Stimulated activated CD8-positive, alpha-beta memory T cell treated with anti-CD3 and anti-CD28 coated beads, Interleukin-7, amount 100 ng/mL, for 24 hours (primary cell): Measurements from ENCODE around the gene MT1B.
"Not testable (repeated sequence)": the region's sequence is repeated elsewhere in the genome, so short reads cannot be mapped to it uniquely, and the experiment has no call there.

Source experiments
- DNase-seq: peaks from one replicate; pipeline ENCODE4 v3.0.0-alpha.2; 2020; ENCODE audit warnings: low read depth

The MT1B gene

DNA sequence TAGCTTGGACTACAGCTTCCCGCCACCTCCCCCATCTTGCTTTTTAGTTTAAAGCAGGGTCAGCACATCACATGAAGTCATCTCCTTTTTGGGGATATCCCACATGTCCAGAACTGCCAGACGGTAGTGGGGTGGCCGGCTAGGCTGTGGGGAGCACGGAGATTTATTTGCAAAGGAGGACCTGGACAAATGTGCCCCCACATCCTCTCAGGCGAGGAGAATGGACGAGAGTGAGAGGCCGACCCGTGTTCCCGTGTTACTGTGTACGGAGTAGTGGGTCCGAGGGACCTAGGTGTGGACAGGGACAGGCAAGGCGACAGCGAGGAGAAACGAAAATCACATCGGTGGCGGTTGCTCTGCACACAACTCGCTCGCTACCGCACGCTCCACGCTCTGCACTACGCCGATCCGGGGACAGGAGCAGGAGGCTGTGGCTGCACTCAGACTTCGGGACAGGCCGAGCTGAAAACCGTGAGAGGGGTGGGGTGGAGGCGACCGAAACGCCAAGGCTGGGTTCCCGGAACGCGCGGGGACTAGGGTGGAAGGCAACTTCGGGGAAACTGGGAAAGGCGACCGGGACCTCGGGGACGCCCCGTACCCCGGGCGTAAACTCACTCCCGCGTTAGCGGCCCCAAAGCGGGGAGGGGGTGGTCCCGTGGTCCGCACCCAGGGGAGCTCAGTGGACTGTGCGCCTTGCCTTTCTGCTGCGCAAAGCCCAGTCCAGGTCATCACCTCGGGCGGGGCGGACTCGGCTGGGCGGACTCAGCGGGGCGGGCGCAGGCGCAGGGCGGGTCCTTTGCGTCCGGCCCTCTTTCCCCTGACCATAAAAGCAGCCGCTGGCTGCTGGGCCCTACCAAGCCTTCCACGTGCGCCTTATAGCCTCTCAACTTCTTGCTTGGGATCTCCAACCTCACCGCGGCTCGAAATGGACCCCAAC lies 13.6 kb upstream of the MT1B start, which contains the start of gene MT1A:
MT1A (plus strand) TSS at position 853 of the 937 bp plus-strand sequence; CDS start at position 926, 73 bp downstream.
- no peak for DNase-seq

DNA sequence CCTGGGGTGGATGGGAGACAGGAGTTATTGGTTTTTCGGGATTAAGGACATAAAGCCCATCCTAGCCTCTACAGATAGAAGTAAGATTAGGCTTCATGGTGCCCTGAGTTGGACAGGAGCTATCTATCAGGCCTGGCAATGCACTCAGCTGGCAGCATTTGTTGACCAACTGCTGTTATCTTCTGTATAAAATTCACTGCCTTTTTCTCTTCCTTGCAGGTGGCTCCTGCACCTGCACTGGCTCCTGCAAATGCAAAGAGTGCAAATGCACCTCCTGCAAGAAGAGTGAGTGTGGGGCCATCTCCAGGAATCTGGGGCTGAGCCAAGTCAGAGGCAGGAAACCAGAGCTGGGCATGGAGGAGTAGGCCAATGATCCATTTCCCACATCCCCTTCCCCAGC lies 12.6 kb upstream of the MT1B start:
- DNase-seq = no peak

DNA sequence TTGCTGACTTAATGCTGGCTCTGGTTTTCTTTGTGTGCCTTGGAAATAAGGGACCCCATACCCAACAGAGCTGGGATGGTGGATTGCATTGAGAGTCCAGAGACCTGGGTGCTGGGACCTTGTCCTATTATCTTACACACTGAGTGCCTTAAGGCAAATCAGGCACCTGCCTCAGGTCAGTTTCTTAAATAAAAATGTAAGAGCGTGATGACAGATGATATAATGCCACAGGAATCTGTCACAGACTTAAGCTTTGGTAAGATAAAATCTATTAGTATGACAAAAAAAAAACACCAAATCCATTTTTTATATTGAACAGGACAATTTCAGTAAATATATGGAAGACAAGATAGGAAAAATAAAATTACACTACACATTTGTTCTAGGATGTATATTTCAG lies 11.6 kb upstream of the MT1B start:
- no peak for DNase-seq

DNA sequence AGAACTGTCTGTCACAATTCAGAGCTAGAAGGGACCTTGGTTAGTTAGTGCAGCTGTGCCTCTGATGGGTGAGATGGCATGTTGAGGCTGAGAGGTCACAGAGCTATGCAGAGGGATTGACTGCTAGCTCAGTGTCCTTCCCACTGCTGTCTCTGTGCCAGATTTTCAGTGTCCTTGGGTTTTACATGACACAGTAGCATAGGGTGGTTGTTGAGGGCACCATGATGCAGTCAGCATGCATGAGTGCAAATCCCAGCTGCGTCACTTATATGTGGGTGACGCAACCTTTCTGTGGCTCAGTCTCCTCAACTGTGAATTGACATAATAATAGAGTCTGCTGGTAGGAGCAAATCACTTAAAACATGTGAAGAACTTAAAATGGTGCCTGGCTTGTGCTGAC lies 10.5 kb upstream of the MT1B start:
- no peak for DNase-seq

DNA sequence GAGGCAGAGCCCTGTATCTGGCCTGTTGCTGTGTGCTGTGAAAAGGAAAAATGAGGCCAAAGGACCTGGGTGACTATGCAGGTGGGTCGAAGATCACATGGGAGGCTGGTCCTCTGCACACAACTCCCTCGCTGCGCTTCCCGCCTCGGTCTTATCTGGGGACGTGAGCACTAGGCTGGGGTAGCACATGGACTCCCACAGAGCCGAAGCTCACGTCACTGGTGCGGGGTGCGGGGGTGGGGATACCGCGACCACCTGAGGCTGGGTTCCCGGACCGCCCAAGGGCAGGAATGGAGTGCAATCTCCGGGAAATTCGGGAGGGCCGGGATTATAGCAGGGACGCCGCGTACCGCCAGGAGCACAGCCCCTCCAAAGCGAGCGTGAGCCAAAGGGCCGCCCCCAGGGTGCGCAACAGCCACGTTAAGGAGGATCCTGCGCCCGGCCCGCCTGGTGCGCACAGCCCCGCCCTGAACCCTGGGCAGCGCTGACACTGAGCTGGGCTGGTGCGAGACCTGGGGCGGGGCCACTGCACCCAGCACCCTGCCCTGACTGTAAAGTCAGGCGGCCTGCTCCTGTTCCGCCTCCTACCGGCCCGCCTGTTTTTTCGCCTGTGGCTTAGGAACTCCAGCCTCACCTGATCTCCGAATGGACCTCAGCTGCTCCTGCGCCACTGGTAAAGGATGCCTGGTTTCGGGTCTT lies 8.5 kb upstream of the MT1B start:
- DNase-seq = peak; percentile 45

DNA sequence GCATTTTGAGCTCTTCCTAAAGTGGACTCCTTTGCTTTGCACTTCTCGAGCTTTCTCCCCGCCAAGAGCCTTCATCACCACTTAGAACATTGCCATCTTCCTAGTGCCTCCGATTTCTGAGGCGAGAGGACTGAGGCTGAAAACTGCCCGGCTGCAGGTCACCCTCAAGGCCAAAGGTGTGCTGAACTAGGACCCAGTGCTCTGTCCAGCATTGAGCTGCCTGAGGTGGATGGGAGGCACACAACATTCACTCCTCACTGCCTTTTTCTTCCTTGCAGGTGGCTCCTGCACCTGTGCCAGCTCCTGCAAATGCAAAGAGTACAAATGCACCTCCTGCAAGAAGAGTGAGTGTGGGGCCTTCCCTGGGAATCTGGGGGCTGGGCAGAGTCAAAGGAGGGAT lies 7.9 kb upstream of the MT1B start:
- no peak for DNase-seq

DNA sequence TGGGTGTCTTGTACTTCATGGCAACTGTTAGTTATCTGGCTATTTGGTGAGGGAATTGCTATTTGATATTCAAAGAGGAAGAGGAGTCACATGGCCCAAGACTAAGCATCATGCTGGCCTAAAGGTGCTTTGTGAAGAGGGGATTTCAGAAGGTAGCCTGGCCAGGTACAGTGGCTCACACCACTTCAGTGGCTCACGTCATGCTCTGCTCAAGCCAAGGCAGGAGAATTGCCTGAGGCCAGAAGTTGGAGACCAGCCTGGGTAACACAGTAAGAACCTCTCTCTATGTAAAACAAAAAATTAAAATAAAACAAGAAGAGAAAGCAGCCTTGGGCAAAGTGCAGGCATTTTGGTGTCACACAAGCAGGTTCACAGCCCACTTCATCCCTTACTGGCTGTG lies 6.4 kb upstream of the MT1B start:
- DNase-seq = no peak

DNA sequence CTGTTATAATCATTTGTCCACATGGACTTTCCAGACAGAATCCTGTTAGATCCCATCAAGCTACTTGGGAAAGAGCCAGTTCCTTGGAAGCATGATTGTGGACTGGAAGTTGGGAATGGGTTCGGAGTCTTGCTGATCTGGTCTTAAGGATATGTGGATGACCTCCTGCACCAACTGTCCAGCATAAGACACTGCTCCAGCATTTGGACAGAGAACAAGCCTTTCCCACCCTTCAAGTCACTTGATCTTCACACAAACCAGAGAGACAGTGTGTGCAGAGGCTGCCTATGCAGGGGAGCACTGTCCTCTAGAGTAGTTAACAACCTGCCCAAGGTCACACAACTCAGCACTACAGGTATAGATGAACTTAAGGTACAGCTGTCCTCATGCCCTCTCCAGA lies 5.8 kb upstream of the MT1B start:
- no peak for DNase-seq

DNA sequence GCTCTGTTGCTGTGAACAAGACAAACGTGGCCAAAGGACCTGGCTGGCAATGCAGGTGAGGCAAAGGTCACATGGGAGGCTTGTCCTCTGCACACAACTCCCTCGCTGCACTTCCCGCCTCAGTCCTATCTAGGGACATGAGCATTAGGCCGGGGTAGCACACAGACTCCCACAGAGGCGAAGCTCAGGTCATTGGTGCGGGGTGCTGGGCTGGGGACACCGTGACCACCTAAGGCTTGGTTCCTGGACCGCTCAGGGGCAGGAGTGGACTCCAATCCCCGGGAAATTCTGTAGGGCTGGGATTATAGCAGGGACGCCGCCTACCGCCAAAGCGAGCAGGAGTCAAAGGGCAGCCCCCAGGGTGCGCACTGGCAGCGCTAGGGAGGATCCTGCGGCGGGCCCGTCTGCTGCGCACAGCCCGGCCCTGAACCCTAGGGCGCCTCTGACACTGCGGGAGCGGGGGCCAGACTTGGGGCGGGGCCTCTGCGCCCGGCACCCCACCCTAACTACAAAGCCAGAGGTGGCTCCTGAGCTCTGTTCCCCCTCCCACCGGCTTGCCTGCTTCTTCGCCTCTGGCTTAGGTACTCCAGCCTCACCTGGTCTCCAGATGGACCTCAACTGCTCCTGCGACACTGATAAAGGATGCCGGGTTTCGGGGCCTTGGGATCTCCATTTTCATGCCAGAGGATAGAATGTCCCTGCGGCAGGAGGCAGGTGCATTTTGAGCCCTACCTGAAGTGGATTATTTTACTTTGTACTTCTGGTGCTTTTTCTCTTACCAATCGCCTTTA lies 3.9 kb upstream of the MT1B start:
- no peak for DNase-seq

DNA sequence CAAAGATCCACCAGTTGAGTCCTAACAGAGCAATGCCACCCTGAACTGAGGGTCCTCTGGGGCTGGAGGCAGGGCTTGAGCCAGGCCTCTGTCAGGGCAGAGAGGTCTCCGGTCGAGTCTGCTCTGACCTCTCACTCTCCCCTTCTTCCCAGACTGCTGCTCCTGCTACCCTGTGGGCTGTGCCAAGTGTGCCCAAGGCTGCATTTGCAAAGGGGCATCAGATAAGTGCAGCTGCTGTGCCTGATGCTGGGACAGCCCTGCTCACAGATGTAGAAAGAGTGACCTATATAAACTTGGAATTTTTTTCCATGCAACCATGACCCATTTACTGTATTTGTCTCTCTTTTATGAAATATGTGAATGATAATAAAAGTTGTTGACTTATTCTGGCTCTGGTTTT lies 2.4 kb upstream of the MT1B start:
- no peak for DNase-seq

DNA sequence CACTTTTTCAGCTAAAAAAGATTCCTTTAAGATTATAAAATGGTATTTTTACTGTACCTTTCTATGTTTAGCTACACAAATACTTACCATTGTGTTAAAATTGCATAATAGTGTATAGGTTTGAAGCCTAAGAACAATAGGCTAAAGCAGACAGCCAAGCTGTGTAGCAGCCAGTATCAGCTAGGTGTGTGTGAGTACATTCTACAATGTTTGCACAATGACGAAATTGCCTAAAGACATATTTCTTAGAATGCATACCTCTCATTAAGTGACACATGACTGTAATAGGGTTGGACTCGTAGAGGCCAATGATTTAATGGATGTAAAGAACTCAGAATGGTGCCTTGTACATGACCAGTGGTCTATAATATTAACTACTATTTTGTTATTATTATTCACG lies 1.9 kb upstream of the MT1B start:
- no peak for DNase-seq

DNA sequence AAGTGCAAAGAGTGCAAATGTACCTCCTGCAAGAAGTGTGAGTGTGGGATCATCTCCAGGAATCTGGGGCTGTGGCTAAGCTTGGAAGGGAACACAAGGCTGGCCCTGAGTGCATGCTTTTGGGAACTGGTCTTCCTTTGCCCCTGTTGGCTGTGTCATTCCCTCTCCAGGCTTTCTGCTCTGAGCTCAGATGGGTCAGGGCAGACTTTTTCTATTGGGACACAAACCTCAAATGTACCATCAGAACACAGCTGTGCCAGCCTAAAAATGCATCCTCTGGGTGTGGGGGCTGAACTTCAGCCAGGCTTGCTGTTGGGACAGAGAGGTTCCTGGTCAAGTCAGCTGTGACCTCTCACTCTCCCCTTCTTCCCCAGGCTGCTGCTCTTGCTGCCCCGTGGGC lies 914 bp downstream of the MT1B start:
- DNase-seq = no peak

DNA sequence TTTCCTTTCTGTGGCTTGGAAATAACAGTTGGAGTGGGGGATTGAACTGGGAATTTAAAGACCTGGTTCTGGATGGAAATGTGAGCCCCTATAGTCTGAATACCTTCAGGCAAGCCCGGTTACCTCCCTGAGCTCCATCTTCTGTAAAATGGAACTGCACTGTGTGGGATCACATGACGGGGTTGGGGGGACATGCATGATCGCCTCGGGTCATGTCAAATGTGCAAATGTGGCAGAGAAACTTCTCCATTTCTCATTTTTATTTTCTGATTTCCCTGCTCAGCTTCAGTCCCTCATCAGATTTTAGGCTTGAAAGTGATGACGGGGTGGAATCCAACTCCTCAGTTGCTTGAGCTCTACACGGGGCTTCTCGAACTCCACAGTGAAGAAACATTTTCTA lies 1.5 kb downstream of the MT1B start:
- no peak for DNase-seq

DNA sequence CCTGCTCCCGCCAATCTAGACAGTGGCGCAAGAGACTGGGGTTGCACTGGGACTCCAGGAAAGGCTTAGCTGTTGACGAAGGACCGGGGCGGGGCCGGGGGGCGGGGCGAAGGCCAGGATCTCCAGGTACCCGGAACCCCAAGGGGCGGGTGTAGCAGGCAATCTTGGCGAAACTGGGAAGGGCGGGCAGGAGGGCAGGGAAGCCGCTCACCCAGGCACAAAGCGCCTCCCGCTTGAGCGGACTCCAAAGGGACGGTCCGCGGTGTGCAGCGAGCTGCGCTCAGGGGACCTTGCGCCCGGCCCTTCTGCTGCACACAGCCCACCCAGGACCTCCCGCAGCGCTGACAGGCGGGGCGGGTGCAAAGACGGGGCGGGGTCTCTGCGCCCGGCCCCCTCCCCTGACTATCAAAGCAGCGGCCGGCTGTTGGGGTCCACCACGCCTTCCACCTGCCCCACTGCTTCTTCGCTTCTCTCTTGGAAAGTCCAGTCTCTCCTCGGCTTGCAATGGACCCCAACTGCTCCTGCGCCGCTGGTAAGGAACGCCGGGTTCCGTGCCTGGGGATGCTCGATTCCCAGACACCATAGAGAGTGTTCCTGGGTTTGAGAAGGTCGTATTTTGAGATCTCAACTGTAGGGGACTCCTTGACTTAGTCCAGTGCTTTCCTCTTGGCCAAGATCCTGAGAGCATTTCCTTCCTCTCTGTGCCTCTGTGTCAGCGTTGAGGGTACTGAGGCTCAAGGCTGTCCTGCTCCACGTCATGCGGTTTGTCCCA lies 6.1 kb downstream of the MT1B start, which contains the start of gene MT1F:
MT1F (plus strand) TSS at position 405 of the 772 bp plus-strand sequence; CDS start at position 505, 100 bp downstream.
- peak; percentile 61 for DNase-seq

DNA sequence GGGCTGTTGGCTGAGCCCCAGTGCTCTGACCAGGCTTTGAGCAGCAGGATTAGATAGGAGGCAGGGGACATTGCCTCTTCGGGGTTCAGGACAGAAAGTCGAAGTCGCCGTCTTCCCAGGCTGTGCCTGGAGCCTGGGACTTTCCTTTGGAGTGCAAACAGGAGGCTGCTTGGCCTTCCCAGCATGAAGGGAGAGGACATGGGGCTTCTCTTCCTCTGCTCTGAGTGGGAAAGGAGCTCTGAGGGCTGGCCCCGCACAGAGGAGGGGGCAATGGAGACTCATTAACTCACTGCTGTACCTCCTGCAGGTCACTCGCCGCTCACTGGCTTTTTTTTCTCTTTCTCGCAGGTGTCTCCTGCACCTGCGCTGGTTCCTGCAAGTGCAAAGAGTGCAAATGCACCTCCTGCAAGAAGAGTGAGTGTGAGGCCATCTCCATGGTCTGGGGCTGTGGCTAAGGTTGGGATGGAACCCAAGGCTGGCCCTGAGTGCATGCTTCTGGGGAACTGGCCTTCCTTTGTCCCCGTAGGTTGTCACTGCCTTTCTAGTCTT lies 6.7 kb downstream of the MT1B start:
- DNase-seq = no peak

DNA sequence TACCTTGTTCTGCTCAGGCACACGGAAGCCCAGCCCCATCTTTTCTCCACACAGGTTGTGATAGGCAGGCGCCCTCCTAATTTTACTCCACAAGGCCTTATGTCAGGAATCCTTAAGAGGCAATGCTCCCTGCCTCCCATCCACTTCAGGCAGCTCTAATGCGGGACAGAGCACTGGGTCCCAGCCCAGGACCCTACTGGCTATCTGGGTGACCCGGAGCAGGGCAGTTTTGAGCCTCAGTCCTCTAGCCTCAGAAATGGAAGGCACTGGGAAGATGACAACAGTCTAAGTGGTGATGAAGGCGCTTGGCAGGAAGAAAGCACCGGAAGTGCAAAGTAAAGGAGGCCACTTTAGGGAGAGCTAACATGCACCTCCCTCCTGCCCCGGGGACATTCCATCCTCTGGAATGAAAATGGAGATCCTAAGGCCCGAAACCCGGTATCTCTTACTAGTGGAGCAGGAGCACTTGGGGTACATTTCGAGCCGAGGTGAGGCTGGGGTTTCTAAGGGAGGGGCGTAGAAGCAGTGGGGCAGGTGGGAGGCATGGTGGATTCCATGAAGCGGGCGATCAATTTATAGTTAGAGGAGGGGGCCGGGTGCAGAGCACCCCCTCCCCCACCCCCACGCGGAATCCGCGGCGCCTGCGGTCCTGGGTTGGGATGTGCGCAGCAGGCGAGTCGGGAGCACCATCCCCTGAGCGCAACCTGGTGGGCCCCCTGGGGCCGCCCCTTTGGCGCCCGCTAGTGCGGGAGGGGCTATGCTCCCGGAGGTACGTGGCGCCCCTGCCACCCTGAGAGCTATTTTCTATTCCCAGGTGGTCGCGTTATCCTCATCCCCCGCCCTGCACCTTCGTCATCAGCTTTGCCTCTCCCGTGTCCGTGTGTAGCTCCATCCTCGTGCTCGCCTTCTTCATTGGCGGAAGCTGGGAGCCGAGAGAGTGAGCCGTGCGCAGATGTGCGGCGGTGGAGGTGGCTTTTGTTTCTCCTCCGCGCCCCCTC lies 11.0 kb downstream of the MT1B start:
- no peak for DNase-seq

DNA sequence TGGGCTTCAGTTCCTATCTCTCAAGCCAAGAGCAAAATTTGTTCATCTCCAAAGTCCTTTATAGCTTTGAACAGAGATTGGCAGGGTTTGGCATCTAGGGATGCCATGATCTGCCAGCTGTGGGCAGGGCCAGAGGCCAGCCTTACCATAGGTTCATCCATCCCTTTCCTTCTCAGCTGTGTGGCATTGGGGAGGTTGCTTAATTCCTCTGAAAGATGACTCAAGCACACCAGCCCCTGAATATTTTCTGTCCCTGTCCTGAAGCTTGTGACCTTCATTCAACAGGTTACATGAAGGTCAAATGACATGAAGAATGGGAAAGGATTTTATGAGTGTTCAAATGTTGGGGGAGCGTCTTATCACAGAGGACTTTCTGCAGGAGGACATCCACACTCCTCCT lies 12.8 kb downstream of the MT1B start:
- no peak for DNase-seq

DNA sequence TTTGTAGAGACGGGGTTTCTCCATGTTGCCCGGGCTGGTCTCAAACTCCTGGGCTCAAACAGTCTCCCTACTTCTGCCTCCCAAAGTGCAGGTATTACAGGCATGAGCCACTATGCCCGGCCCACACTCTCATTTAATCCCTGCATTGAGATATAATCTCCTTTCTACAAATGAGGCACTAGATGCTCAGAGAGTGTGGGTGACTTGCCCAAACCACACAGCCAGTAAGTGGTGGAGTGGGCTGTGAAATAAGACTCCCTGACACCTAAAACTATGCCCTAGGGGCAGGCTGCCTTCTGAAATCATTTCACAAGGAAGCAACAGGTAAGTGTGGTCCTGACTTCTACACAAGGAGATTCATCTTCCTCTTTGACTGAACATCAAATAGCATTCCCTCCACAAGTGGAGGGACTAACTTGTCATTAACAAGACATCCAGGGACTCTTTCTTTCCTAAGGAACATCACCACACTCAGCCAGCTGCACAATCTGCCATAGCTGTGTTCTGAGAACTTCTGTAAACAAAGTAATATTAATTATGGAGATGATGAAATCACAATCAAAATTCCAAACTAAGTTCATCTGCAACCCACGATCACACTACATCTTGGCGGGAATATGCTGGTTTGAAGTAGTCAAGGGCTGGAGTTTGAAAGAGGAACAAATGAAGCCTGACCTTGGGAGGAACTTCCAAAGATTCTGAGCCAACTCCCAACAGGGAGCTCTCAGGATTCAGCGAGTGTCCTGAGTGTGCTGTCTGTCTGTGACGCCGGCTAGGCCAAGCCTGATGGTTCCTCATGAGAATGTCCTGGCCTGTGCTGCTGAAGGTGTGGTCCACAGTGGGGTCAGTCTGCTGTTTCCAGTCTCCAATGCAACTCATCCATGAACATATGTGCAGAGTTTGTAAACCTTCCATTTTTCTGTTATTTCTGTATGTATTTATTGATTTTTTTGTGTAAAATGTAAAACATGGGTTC lies 13.9 kb downstream of the MT1B start:
- not testable (repeated sequence) for DNase-seq
